T-cell (primary cell): ENCODE results near the gene HAAO. TPM values are rescaled to one million over a fixed set of nuclear protein-coding genes. Genes with fewer than 3 reads are reported as not detected.

Source experiments
- ATAC-seq, 4 experiments: fragments of 200-7000 bp in 3 of 4; fragments of 150-1000 bp in 1 of 4; cut with Tn5 transposase; replicated peaks in 1 of 4; 1 replicate in 3 of 4; 2 replicates in 1 of 4; pipeline ENCODE4 v1.10.0; 2021; ENCODE audit warnings: moderate library complexity in 3 of 4, mild to moderate bottlenecking in 2 of 4, moderate number of reproducible peaks in 1 of 4
- CTCF ChIA-PET, 2 donors: fragments of 300-600 bp; sonication (Branson Sonifier 250); formaldehyde crosslinking; loops; one replicate each; lab custom pipeline; 2022; ENCODE audit warnings: antibody characterized with exemption in 2 of 2; lab: Charles Lee
- POLR2A ChIA-PET, 2 donors: fragments of 300-600 bp; sonication (Branson Sonifier 250); formaldehyde crosslinking; loops; one replicate each; lab custom pipeline; 2022; ENCODE audit warnings: antibody characterized with exemption in 2 of 2; lab: Charles Lee
- DNase-seq, 35 experiments: peaks; one replicate each; pipeline versions ENCODE4 v3.0.0 to v3.0.0-alpha.2; 2013 to 2023
- H3K27ac ChIP-seq: one replicate; pipeline ENCODE4 v1.5.1; 2013; ENCODE audit warnings: low read length
- H3K27me3 ChIP-seq, 2 experiments: replicated peaks in 1 of 2; 1 replicate in 1 of 2; 2 replicates in 1 of 2; pipeline versions ENCODE4 v1.6.1 to v1.7.0; 2013; ENCODE audit warnings: low read length in 1 of 2, mixed read lengths in 1 of 2; ENCODE audit not compliant: control insufficient read depth in 2 of 2, insufficient read depth in 2 of 2; ENCODE audit errors: extremely low read depth in 1 of 2
- H3K36me3 ChIP-seq, 2 donors: 1 replicate in 1 of 2; 2 replicates in 1 of 2; pipeline versions ENCODE4 v1.6.1 to v1.7.0; 2013; ENCODE audit warnings: low read length in 1 of 2; ENCODE audit not compliant: control insufficient read depth in 2 of 2, insufficient read depth in 1 of 2; ENCODE audit errors: extremely low read depth in 1 of 2
- H3K4me1 ChIP-seq, 2 experiments: 1 replicate in 1 of 2; 2 replicates in 1 of 2; pipeline versions ENCODE4 v1.6.1 to v1.7.0; 2013; ENCODE audit warnings: low read length in 2 of 2, mixed read lengths in 1 of 2; ENCODE audit not compliant: insufficient read depth in 2 of 2, control insufficient read depth in 1 of 2; ENCODE audit errors: extremely low read depth in 1 of 2
- H3K4me3 ChIP-seq, 2 donors: 1 replicate in 1 of 2; 2 replicates in 1 of 2; pipeline versions ENCODE4 v1.5.1 to v1.7.0; 2013; ENCODE audit warnings: mild to moderate bottlenecking in 2 of 2, low read length in 1 of 2, moderate library complexity in 1 of 2; ENCODE audit not compliant: control insufficient read depth in 1 of 2; ENCODE audit errors: extremely low read depth in 1 of 2
- H3K9me3 ChIP-seq: 2 replicates; pipeline ENCODE4 v1.7.0; 2013
- H3K27ac Mint-ChIP-seq, 2 donors: one replicate each; pipeline ENCODE4 v1.8.0; 2020 to 2021; ENCODE audit warnings: mild to moderate bottlenecking in 2 of 2, mixed read lengths in 2 of 2
- H3K27me3 Mint-ChIP-seq, 2 donors: one replicate each; pipeline ENCODE4 v1.8.0; 2021 to 2022; ENCODE audit warnings: mixed read lengths in 2 of 2
- H3K36me3 Mint-ChIP-seq: one replicate; pipeline ENCODE4 v1.8.0; 2021; ENCODE audit warnings: mixed read lengths
- H3K4me1 Mint-ChIP-seq, 3 donors: one replicate each; pipeline ENCODE4 v1.8.0; 2020 to 2022; ENCODE audit warnings: mixed read lengths in 3 of 3, mild to moderate bottlenecking in 1 of 3
- H3K4me3 Mint-ChIP-seq, 3 donors: one replicate each; pipeline ENCODE4 v1.8.0; 2020 to 2022; ENCODE audit warnings: mild to moderate bottlenecking in 3 of 3, mixed read lengths in 3 of 3, moderate library complexity in 3 of 3
- H3K9me3 Mint-ChIP-seq, 3 donors: one replicate each; pipeline ENCODE4 v1.8.0; 2020 to 2022; ENCODE audit warnings: mixed read lengths in 3 of 3
- WGBS: methylation state at CpG from one replicate; pipeline ENCODE4 v1.1.5; 2013; ENCODE audit warnings: missing lambda C conversion rate; ENCODE audit not compliant: insufficient coverage; 5-methylcytosine and 5-hydroxymethylcytosine counted together
- total RNA-seq, 35 experiments: library from RNA in 6 of 35; stranded (reverse) in 6 of 35; fragments of 120-200 nt in 1 of 35; gene quantifications; one replicate each; pipeline versions ENCODE4 v1.2.1 to v1.2.4 and lab custom pipeline; 2013 to 2026

HAAO gene
- total RNA-seq, 5 donors from 2014 or later (not counting 1 experiment from before 2014, with no cell fraction given), result 0.38 to 0.72 (median 0.61) TPM; not detected in 2

GRCh38 chr2:42793334-42794270 is 1.2 kb upstream of the HAAO start:
- ATAC-seq, result peak in 2 of 4 experiments; percentile 15 to 27
- H3K27ac Mint-ChIP-seq, result peak overlapping the region in 1 of 2 donors; percentile 80
- H3K27ac ChIP-seq, result no peak overlapping the region

GRCh38 chr2:42792087-42792582 is 248 bp downstream of the HAAO start:
- ATAC-seq, result peak; percentile 41 to 62 (median 46)
- ChIA-PET CTCF (interaction anchor here (0.6 to 0.7 kb wide), 2 partner anchors 33 to 247 kb away, joined by 3 to 6 read pairs; no protein-coding TSS in a partner anchor), POLR2A (interaction anchor here in 1 of 2 donors (0.6 kb wide), 2 partner anchors 99 to 1289 kb away, joined by 3 read pairs; no protein-coding TSS in a partner anchor)
- Mint-ChIP-seq H3K9me3 (no peaks in the 10 kb centered on the region), H3K4me3 (peak overlapping the region; percentile 64 to 75 (median 72)), H3K36me3 (no peaks in the 10 kb centered on the region), H3K4me1 (peaks cover 28 to 35% (median 28%) of the 10 kb centered on the region in 3 donors), H3K27ac (no peak overlapping the region), H3K27me3 (peaks cover 15 to 56% of the 10 kb centered on the region in 2 donors)
- H3K27me3 ChIP-seq, result peaks cover 0 to 69% of the 10 kb centered on the region in 2 experiments
- no peaks in the 10 kb centered on the region for H3K36me3 ChIP-seq
- peaks cover 11 to 20% of the 10 kb centered on the region in 2 experiments for H3K4me1 ChIP-seq
- peak overlapping the region; percentile 38 to 54 for H3K4me3 ChIP-seq
- H3K9me3 ChIP-seq, result no peaks in the 10 kb centered on the region
- peak in 4 of 35 experiments; percentile 6 to 25 (median 10) for DNase-seq
- WGBS, result 7% methylated on average over 11 of the region's 18 CpGs
- no peak overlapping the region for H3K27ac ChIP-seq

More at GRCh38 chr2:42793334-42794270, 1.2 kb upstream of the HAAO start:
- Mint-ChIP-seq H3K4me1 (peaks cover 28 to 35% (median 28%) of the 10 kb centered on the region in 3 donors), H3K36me3 (no peaks in the 10 kb centered on the region), H3K27me3 (peaks cover 15 to 44% of the 10 kb centered on the region in 2 donors), H3K4me3 (peak overlapping the region; percentile 58 to 75 (median 68)), H3K9me3 (no peaks in the 10 kb centered on the region)
- ChIA-PET CTCF (no interaction called here), POLR2A (no interaction called here)
- 43% methylated on average over 17 of the region's 22 CpGs for WGBS
- Histone ChIP-seq H3K27me3 (peaks cover 0 to 59% of the 10 kb centered on the region in 2 experiments), H3K4me3 (peak overlapping the region; percentile 1 to 54), H3K4me1 (peaks cover 11 to 20% of the 10 kb centered on the region in 2 experiments), H3K36me3 (no peaks in the 10 kb centered on the region), H3K9me3 (no peaks in the 10 kb centered on the region)
- no peak for DNase-seq

- Mint-ChIP-seq H3K4me3 (peak overlapping the region; percentile 64 to 75 (median 72)), H3K4me1 (peaks cover 27 to 35% (median 27%) of the 10 kb centered on the region in 3 donors), H3K27ac (no peak overlapping the region), H3K36me3 (no peaks in the 10 kb centered on the region), H3K9me3 (no peaks in the 10 kb centered on the region), H3K27me3 (peaks cover 15 to 60% of the 10 kb centered on the region in 2 donors)
- ChIA-PET CTCF (interaction anchor here in 1 of 2 donors (0.7 kb wide), 1 partner anchor 247 kb away, joined by 3 read pairs; no protein-coding TSS in a partner anchor), POLR2A (interaction anchor here in 1 of 2 donors (0.6 kb wide), 2 partner anchors 98 to 1290 kb away, joined by 3 read pairs; no protein-coding TSS in a partner anchor)
- Histone ChIP-seq H3K9me3 (no peaks in the 10 kb centered on the region), H3K4me3 (peak overlapping the region in 1 of 2 donors; percentile 54), H3K27ac (no peak overlapping the region), H3K27me3 (peaks cover 0 to 74% of the 10 kb centered on the region in 2 experiments), H3K36me3 (no peaks in the 10 kb centered on the region), H3K4me1 (peaks cover 11 to 20% of the 10 kb centered on the region in 2 experiments)
- no peak for ATAC-seq
- DNase-seq, result no peak
- 86% methylated on average over 2 of the region's 4 CpGs for WGBS
These were observed 777 bp downstream of the HAAO start for GRCh38 chr2:42791606-42792005.

- no peaks in the 10 kb centered on the region for H3K36me3 Mint-ChIP-seq
- H3K4me1 Mint-ChIP-seq, result peaks cover 18 to 25% (median 21%) of the 10 kb centered on the region in 3 donors
- H3K27me3 Mint-ChIP-seq, result peaks cover 15 to 63% of the 10 kb centered on the region in 2 donors
- 94% methylated on average over 2 of the region's 2 CpGs for WGBS
- H3K4me3 Mint-ChIP-seq, result peak overlapping the region in 1 of 3 donors; percentile 8
- H3K27ac Mint-ChIP-seq, result no peak overlapping the region
- CTCF ChIA-PET, result no interaction called here
- Histone ChIP-seq H3K27ac (no peak overlapping the region), H3K27me3 (peaks cover 0 to 76% of the 10 kb centered on the region in 2 experiments), H3K4me3 (no peak overlapping the region), H3K36me3 (no peaks in the 10 kb centered on the region), H3K9me3 (no peaks in the 10 kb centered on the region), H3K4me1 (peaks cover 11 to 20% of the 10 kb centered on the region in 2 experiments)
- ATAC-seq (no peak), DNase-seq (no peak)
- POLR2A ChIA-PET, result no interaction called here
- H3K9me3 Mint-ChIP-seq, result no peaks in the 10 kb centered on the region
These were observed 2.6 kb downstream of the HAAO start for GRCh38 chr2:42789751-42790150.

- ChIA-PET CTCF (no interaction called here), POLR2A (no interaction called here)
- no peaks in the 10 kb centered on the region for H3K36me3 ChIP-seq
- peaks cover 0 to 73% of the 10 kb centered on the region in 2 experiments for H3K27me3 ChIP-seq
- H3K4me3 Mint-ChIP-seq, result no peak overlapping the region
- no peaks in the 10 kb centered on the region for H3K9me3 ChIP-seq
- DNase-seq (no peak), ATAC-seq (no peak)
- no peak overlapping the region for H3K27ac ChIP-seq
- peaks cover 15 to 58% of the 10 kb centered on the region in 2 donors for H3K27me3 Mint-ChIP-seq
- no peaks in the 10 kb centered on the region for H3K36me3 Mint-ChIP-seq
- no peak overlapping the region for H3K27ac Mint-ChIP-seq
- no peaks in the 10 kb centered on the region for H3K9me3 Mint-ChIP-seq
- no peak overlapping the region for H3K4me3 ChIP-seq
- peaks cover 8 to 20% of the 10 kb centered on the region in 2 experiments for H3K4me1 ChIP-seq
- 35% methylated on average over 2 of the region's 4 CpGs for WGBS
- peaks cover 14 to 20% (median 19%) of the 10 kb centered on the region in 3 donors for H3K4me1 Mint-ChIP-seq
These were observed 3.5 kb downstream of the HAAO start for GRCh38 chr2:42788882-42789281.

GRCh38 chr2:42788478-42788793 is 3.9 kb downstream of the HAAO start:
- peaks cover 9 to 15% (median 15%) of the 10 kb centered on the region in 3 donors for H3K4me1 Mint-ChIP-seq
- 100% methylated on average over 1 of the region's 9 CpGs for WGBS
- H3K36me3 Mint-ChIP-seq, result no peaks in the 10 kb centered on the region
- no peaks in the 10 kb centered on the region for H3K9me3 Mint-ChIP-seq
- DNase-seq, result no peak
- Histone ChIP-seq H3K27ac (no peak overlapping the region), H3K9me3 (no peaks in the 10 kb centered on the region), H3K4me1 (peaks cover 3 to 17% of the 10 kb centered on the region in 2 experiments), H3K36me3 (peaks cover 0 to 3% of the 10 kb centered on the region in 2 donors), H3K4me3 (no peak overlapping the region), H3K27me3 (peaks cover 0 to 74% of the 10 kb centered on the region in 2 experiments)
- POLR2A ChIA-PET, result no interaction called here
- ATAC-seq, result no peak
- peaks cover 15 to 53% of the 10 kb centered on the region in 2 donors for H3K27me3 Mint-ChIP-seq
- H3K4me3 Mint-ChIP-seq, result no peak overlapping the region
- CTCF ChIA-PET, result no interaction called here
- H3K27ac Mint-ChIP-seq, result no peak overlapping the region
